K562 (cell line): ENCODE data around the gene SCUBE1. TPM values are rescaled to one million over a fixed set of nuclear protein-coding genes. Genes with fewer than 3 reads are reported as not detected.

Experiments
- ATF2 ChIP-seq: sonication (generic); formaldehyde crosslinking; IDR thresholded peaks from 2 replicates; pipeline ENCODE4 v1.8.1; 2022; ENCODE audit warnings: missing genetic modification reagents
- CCNT2 ChIP-seq: IDR thresholded peaks from 2 replicates; pipeline ENCODE4 v1.6.1; 2011; ENCODE audit warnings: borderline replicate concordance, low read depth, mild to moderate bottlenecking, moderate library complexity, mixed read lengths, low read length; ENCODE audit not compliant: insufficient read length; ENCODE audit errors: extremely low read depth
- CREBBP ChIP-seq: IDR thresholded peaks from one replicate; pipeline ENCODE4 v1.6.1; 2012; ENCODE audit warnings: low read depth, mild to moderate bottlenecking, control low read depth, inconsistent platforms, low read length
- DACH1 ChIP-seq: fragments of 450-650 bp; IDR thresholded peaks from 2 replicates; pipeline ENCODE4 v1.6.1; 2018; ENCODE audit not compliant: partially characterized antibody
- DEAF1 ChIP-seq: fragments of 450-650 bp; formaldehyde crosslinking; IDR thresholded peaks from 2 replicates; pipeline ENCODE4 v1.4.0; 2020; ENCODE audit warnings: mild to moderate bottlenecking, moderate library complexity
- FOXK1 ChIP-seq: sonication (generic); formaldehyde crosslinking; IDR thresholded peaks from 2 replicates; pipeline ENCODE4 v1.8.0; 2022; ENCODE audit warnings: missing genetic modification reagents, mild to moderate bottlenecking, borderline replicate concordance
- GATA2 ChIP-seq: sonication (generic); formaldehyde crosslinking; IDR thresholded peaks from 2 replicates; pipeline ENCODE4 v1.4.0; 2020; ENCODE audit warnings: mild to moderate bottlenecking, missing genetic modification reagents
- GMEB1 ChIP-seq: fragments of 250-450 bp; sonication (Bioruptor Pico); IDR thresholded peaks from 2 replicates; pipeline ENCODE4 v1.4.0; 2020; ENCODE audit warnings: mild to moderate bottlenecking
- GTF2E2 ChIP-seq: fragments of 200-800 bp; sonication (Bioruptor generic); IDR thresholded peaks from 2 replicates; pipeline ENCODE4 v1.6.1; 2016; ENCODE audit warnings: missing genetic modification characterization, missing compliant biosample characterization
- MCM2 ChIP-seq: fragments of 450-650 bp; IDR thresholded peaks from 2 replicates; pipeline ENCODE4 v1.6.1; 2017; ENCODE audit warnings: low read depth, mild to moderate bottlenecking
- PHTF2 ChIP-seq: fragments of 250-450 bp; sonication (Bioruptor Pico); IDR thresholded peaks from 2 replicates; pipeline ENCODE4 v1.5.0; 2021; ENCODE audit warnings: mild to moderate bottlenecking
- POLR2AphosphoS2 ChIP-seq: IDR thresholded peaks from 2 replicates; pipeline ENCODE4 v1.6.1; 2012; ENCODE audit warnings: low read length, improper control_type of control experiment
- RBM22 ChIP-seq: fragments of 200-400 bp; formaldehyde crosslinking; IDR thresholded peaks from 2 replicates; pipeline ENCODE4 v1.6.1; 2018; ENCODE audit warnings: low read length, low read depth; ENCODE audit not compliant: poor library complexity, severe bottlenecking
- RFX7 ChIP-seq: fragments of 250-450 bp; sonication (Bioruptor Pico); IDR thresholded peaks from 2 replicates; pipeline ENCODE4 v1.5.1; 2021; ENCODE audit warnings: mild to moderate bottlenecking
- SETDB1 ChIP-seq: IDR thresholded peaks from one replicate; pipeline ENCODE4 v1.6.1; 2012; ENCODE audit warnings: low read length, control low read depth, inconsistent platforms
- SMAD2 ChIP-seq: fragments of 150-350 bp; IDR thresholded peaks from 2 replicates; pipeline ENCODE4 v1.6.1; 2014; ENCODE audit warnings: low read depth, mild to moderate bottlenecking, low read length
- SP1 ChIP-seq: sonication (generic); formaldehyde crosslinking; IDR thresholded peaks from 2 replicates; pipeline ENCODE4 v1.8.1; 2022; ENCODE audit warnings: mild to moderate bottlenecking, missing genetic modification reagents
- ZNF444 ChIP-seq: fragments of 250-450 bp; sonication (Bioruptor Pico); IDR thresholded peaks from 2 replicates; pipeline ENCODE4 v1.4.0; 2020; ENCODE audit warnings: mild to moderate bottlenecking, moderate library complexity
- polyA plus RNA-seq, 8 experiments: library from polyadenylated mRNA; depleted of rRNA in 4 of 8; stranded (reverse) in 5 of 8; unstranded in 3 of 8; fragments of >200 nt; fragmentation: Nextera tagmentation in 2 of 8; fragmentation: Illumina TruSeq in 1 of 8; extraction: Ambion mirVana in 2 of 8; extraction: Trizol in 1 of 8; gene quantifications; 2 replicates each; pipeline versions ENCODE4 v1.2.1 to v1.2.3, GENCODE V29; 2011 to 2014; ENCODE audit warnings: inconsistent platforms in 1 of 8, missing spikeins in 1 of 8
- total RNA-seq, 7 experiments: library from RNA; depleted of rRNA in 6 of 7; stranded (reverse); fragments of >200 nt in 6 of 7; fragmentation: Illumina TruSeq in 2 of 7; extraction: Trizol in 2 of 7; gene quantifications; 2 replicates each; pipeline versions ENCODE4 v1.2.1 to v1.2.3, GENCODE V29; 2011 to 2021; ENCODE audit warnings: low replicate concordance in 1 of 7
- TF ChIP-seq, protein P1 (sequence below): sonication (generic); formaldehyde crosslinking; IDR thresholded peaks from 2 replicates; pipeline ENCODE4 v1.8.0; 2022; ENCODE audit warnings: mild to moderate bottlenecking, missing genetic modification reagents
- TF ChIP-seq, protein P2 (sequence below): sonication (generic); formaldehyde crosslinking; IDR thresholded peaks from 2 replicates; pipeline ENCODE4 v1.5.0; 2020; ENCODE audit warnings: missing genetic modification reagents

SCUBE1 gene
- total and polyA plus RNA-seq, 9 of the 15 experiments (the other 6 are each of a cell fraction or from before 2014, with no cell fraction given): 0.03 to 0.47 (median 0.29) TPM; not detected in 6

GRCh38 chr22:43275545-43276317 lies 67.4 kb downstream of the SCUBE1 start (continued):
- TF ChIP-seq FOXK1 (CRISPR knock-in tag) (no peak), ZNF444 (no peak), DEAF1 (CRISPR knock-in tag) (no peak), GATA2 (CRISPR knock-in tag) (no peak), RFX7 (no peak), ATF2 (CRISPR knock-in tag) (no peak), SP1 (no peak), SETDB1 (no peak), GTF2E2 (no peak), SMAD2 (no peak), POLR2AphosphoS2 (no peak), CREBBP (no peak), RBM22 (no peak), DACH1 (no peak), CCNT2 (no peak), PHTF2 (no peak), GMEB1 (CRISPR knock-in tag) (no peak), MCM2 (no peak)
- TF ChIP-seq, protein P1, sequence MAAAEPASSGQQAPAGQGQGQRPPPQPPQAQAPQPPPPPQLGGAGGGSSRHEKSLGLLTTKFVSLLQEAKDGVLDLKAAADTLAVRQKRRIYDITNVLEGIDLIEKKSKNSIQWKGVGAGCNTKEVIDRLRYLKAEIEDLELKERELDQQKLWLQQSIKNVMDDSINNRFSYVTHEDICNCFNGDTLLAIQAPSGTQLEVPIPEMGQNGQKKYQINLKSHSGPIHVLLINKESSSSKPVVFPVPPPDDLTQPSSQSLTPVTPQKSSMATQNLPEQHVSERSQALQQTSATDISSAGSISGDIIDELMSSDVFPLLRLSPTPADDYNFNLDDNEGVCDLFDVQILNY (CRISPR knock-in tag): no peak
- TF ChIP-seq, protein P2, sequence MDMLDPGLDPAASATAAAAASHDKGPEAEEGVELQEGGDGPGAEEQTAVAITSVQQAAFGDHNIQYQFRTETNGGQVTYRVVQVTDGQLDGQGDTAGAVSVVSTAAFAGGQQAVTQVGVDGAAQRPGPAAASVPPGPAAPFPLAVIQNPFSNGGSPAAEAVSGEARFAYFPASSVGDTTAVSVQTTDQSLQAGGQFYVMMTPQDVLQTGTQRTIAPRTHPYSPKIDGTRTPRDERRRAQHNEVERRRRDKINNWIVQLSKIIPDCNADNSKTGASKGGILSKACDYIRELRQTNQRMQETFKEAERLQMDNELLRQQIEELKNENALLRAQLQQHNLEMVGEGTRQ: peak; percentile 63
